Stimulated activated CD8-positive, alpha-beta memory T cell treated with anti-CD3 and anti-CD28 coated beads, Interleukin-7, amount 100 ng/mL, for 1 hour (primary cell): ENCODE measurements around the gene KRTCAP2.
"Not testable (repeated sequence)": the region's sequence is repeated elsewhere in the genome, so short reads cannot be mapped to it uniquely, and the experiment has no call there.

ENCODE experiments used
- DNase-seq, 2 donors: peaks; one replicate each; pipeline ENCODE4 v3.0.0-alpha.2; 2020; ENCODE audit warnings: low read depth in 2 of 2

Gene KRTCAP2

DNA sequence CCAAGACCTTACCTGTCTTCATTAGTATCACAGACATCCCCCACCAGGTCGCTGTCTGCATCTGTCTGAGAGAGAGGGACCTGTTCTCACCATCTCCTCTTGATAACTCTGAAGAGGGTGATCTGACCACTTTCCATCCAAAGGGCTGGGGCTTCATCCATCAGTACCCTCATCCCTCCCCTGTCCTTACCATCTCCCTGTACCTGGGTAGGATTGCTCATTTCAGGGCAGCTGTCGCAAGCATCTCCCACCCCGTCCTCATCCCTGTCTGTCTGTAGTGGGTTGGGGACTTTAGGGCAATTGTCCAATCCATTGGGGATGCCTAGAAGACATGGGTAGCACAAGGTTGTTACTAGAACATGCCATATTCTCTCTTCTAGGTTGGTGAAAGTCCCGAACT lies 26.7 kb upstream of the KRTCAP2 start:
- DNase-seq, result no peak

DNA sequence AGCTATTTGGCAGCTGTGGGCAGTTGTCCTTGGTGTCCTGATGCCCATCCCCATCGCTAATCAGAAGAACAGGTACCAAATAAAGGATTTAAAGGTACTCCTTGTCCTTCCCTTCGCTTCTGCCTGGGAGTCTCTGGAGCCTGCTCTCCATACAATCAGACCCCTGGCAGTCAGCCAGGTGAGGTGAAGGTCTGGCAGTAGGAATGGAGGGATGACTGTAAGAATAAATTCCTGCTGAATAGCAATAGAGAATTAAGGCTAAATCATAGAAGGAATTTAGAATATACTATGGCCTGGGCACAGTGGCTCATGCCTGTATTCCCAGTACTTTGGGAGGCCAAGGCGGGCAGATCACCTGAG lies 25.4 kb upstream of the KRTCAP2 start:
- no peak for DNase-seq

DNA sequence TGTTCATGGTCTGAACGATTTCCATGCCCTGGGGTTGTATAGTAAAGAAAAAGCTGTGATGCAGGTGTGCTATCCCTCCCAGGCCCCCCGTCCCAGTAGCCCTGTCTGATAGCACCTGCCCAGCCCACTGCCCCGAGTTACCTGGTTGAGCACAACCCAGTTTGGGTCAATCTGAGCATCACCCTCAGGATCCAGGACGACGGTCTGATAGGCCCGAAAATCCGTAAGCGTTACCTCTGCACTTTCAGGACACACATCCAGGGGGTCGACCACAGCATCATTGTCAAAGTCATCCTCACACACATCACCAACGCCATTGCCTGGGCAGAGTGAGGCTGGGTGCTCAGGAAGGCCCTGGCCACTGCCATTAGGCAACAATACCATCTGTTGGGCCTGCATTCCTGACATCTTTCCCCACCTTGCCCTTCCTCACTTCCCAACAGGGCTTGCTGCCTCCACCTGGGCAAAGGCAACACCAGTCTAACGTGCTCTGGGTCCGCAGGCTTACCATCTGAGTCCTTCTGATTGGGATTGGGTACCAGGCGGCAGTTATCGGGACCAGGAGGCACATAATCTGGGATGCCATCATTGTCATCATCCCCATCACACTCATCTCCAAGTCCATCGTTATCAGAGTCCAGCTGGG lies 24.9 kb upstream of the KRTCAP2 start:
- DNase-seq, result no peak

DNA sequence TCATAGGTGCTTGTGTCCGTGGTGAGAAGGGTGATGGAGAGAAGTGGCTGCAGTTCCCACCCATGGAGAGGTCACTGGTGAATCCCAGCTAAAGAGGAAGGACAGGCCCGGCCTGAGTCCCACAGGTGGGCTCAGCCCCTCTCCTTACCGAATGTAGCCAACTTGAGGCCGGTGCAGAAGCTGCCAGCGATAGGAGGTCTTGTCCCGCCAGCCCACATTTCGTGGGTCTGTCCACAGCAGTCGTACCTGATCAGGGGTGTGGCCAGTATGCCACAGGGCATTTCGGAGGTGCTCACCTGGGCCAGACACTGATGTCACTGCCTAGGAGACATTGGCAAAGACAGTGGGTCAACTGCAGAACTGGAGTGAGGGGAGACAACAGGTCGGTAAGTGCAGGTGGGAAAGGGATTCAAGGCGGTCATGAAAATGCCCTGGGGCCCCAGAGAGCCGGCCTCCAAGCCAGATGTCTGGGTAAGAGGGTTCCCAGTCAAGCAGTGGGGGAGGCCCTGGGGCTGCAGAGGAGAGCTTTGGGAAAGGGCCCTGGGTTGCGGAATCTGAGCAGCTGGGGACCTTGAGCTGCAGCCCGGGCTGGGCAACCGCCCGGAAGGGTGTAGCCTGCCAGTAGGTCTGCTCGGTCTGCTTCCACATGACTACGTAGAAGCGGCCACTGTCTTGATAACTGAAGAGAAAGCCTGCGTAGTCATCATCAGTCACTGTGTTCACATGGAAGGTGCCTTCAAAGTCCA lies 24.0 kb upstream of the KRTCAP2 start:
- DNase-seq, result no peak

DNA sequence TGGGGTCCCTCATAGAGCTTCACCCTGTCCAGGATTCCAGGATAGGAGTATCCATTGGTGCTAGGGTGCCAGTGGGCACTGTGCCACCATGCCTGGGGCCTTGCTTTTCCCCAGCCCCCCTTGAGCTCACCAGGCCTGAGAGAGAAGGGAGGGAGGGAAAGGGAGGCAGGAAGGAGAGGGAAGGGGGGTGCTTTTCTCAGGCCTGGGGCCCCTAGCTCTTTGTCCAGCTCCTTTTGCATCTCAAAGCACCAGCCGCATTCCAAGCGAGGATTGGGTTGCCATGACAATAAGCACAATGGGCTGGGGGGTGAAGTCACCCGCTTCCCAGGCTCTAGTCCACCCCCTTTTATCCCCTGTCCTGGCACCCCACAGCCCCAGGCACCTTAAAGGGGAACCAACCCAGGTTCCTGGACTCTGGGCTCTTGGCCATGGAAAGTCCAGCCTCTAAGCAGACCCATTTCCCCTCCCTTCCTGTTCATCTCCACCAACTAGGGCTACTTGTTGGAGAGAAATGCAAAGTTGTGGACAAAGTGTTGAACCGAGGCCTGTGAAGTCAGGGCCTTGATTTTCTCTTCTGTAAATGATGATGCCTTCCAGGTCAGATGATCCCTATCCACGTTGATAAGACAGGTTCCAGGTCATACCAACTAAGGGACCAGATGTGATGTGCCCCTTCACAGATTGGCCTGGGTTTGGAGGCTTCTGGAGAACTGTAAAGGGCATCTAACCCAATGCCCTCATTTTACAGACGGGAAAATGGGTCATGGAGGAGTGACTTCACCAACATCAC lies 23.2 kb upstream of the KRTCAP2 start:
- DNase-seq, result no peak

DNA sequence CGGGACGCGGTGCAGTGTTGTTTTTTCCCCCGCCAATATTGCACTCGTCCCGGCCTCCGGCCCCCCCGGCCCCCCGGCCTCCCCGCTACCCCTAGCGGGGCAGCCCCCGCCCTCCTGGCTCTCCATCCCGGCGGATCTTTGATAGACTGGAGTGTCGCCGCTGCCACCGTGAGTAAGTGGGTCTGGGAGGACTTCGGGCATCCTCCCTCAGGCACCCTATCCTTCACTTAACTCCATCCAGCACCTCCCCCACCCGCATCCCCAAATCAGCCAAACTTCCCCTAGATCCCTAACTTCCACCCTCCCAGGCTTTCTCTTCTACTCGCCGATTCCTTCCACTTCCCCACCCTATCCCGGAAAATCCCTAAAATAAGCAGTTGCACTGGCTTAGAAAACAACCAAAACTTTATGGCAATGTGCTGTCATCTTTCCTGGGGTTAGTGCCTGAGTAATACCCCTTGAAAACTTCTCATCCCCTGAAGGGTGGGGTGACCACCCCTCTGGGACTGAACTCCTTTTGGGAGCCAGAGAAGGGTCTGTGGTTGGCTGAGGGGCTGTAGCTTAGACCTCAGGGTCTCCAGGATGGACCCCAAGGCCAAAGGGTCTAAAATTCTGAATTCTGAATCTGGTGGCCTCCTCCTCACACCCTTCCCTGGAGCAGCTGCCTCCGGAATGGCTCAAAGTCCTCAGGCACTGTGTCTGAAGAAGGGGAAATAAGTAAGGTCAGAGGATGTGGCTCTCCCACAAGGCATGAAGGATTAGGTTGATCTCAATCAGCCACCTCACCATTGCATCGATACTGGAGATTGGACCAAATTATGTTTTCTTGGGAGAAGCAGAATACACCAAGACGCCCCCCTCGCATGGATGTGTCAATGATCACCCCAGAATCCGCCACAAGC lies 22.3 kb upstream of the KRTCAP2 start:
- no peak for DNase-seq

DNA sequence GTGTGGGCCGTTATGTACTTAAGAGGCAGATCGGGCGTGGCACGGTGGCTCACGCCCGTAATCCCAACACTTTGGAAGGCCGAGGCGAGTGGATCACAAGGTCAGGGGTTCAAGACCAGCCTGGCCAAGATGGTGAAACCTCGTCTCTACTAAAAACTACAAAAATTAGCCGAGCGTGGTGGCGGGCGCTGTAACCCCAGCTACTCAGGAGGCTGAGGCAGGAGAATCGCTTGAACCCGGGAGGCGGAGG lies 20.8 kb upstream of the KRTCAP2 start:
- DNase-seq, result not testable (repeated sequence)

DNA sequence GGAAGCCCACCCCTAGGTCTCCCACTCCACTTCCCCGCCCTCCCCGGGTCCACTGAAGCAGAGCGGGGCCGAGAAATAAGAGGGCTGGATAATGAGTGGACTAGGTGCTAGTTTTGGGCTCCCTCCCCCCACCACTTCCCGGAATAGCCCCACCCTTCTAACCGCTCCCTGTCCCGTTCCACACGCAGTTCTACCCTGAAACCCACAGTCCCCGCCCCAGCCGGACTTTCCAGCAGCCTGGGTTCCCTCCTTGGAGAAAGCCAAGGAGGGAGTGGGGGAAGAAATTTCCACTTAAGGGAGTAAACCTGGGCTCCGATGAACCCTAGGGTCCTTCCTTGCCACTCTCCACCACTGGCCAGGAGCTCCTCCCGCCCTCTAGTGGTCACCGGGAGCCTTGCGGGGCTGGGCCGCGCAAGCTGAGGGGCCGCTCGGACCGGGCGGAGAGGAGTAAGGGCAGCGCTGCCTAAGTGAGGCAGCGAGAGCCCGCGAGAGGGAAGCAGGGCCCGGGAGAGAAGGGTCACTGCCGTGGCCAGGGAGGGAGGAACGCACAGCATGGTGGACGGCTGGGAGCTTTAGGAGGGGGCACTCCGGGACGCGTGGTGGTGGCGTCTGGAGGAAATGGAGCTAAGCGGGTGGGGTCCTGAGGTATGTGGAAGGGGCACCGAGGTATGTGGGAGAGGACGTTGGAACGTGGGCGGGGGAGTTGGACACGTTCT lies 20.3 kb upstream of the KRTCAP2 start:
- peak; percentile 31 to 49 for DNase-seq

DNA sequence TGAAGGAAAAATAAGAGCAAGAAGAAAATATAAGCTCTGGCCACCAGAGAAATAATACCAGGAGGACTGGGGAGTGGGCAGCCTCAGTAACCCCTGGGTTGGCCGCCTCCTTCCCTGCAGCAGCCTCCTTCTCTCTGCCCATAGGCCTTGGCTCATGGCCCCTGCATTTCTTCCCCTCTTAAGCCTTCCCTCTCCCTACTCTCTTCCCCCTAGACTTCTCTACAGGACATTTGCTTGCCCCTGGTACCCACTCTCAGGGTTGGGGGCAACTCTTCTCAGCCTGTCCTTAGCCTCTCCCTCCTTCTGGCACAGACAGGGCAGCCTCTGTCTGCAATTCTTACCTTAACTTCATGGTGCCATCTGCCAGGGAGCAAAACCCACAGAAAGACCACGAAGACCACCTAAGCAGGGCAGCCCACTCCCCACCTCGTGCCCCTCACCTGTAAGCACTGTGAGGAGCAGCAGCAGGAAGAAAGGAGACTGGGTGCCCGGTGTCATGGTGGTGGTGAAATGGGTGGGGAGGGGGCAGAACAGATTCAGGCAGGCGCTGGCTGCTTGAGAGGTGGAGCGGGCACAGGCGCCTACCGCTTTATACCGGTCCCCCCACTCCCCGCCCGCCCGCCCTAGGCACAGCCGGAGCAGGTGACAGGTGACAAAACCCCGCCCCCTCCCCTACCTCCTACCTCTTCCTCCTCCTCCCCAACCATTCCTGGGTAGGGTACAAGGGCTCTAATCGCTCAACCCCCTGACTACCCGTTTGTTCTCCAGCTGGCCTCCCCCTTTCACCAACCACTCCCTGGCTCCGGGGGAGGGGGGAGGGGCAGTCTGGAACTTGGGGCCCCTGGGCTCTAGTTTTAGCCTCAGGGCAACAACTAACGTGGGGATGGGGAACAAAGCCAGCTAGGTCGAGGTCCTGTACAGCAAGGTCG lies 19.5 kb upstream of the KRTCAP2 start:
- DNase-seq, result no peak

DNA sequence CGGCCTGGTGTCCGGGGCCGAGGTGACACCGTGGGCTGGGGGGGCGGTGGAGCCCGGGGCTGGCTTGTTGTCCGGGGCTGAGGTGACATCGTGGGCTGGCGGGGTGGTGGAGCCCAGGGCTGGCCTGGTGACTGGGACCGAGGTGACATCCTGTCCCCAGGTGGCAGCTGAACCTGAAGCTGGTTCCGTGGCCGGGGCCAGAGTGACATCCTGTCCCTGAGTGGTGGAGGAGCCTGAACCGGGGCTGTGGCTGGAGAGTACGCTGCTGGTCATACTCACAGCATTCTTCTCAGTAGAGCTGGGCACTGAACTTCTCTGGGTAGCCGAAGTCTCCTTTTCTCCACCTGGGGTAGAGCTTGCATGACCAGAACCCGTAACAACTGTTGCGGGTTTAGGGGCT lies 18.8 kb upstream of the KRTCAP2 start:
- no peak for DNase-seq

DNA sequence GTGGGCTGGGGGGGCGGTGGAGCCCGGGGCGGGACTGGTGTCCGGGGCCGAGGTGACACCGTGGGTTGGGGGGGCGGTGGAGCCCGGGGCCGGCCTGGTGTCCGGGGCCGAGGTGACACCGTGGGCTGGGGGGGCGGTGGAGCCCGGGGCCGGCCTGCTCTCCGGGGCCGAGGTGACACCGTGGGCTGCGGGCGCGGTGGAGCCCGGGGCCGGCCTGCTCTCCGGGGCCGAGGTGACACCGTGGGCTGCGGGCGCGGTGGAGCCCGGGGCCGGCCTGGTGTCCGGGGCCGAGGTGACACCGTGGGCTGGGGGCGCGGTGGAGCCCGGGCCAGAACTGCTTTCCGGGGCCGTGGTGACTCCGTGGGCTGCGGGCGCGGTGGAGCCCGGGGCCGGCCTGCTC lies 16.8 kb upstream of the KRTCAP2 start:
- DNase-seq, result not testable (repeated sequence)

DNA sequence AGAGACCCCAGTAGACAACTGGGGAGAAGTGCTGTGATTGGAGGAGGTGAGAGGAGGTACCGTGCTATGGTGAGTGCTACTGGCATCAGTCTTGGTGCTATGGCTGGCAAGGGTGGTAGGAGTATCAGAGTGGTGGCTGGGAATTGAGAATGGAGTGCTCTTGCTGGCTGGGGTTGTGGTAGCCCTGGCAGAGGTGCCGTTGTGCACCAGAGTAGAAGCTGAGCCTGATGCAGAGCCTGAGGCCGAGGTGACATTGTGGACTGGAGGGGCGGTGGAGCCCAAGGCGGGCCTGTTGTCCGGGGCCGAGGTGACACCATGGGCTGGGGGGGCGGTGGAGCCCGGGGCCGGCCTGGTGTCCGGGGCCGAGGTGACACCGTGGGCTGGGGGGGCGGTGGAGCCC lies 15.2 kb upstream of the KRTCAP2 start:
- DNase-seq, result no peak

DNA sequence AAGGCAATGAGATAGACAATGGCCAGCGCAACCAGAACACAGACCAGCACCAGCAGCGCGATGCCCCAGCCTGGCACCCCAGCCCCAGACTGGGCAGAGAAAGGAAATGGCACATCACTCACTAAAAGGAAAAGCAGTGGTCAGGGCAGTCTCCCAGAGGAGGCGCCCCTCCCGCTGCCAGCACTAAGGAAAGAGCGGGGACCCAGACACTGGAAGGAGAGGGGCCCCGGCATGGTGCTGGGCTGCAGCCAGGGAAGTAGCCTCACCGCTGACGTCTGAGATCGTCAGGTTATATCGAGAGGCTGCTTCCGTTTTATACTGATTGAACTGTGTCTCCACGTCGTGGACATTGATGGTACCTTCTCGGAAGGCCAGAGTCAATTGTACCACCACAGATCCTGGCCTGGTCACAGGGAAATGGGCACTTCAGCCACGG lies 14.4 kb upstream of the KRTCAP2 start:
- DNase-seq, result no peak

DNA sequence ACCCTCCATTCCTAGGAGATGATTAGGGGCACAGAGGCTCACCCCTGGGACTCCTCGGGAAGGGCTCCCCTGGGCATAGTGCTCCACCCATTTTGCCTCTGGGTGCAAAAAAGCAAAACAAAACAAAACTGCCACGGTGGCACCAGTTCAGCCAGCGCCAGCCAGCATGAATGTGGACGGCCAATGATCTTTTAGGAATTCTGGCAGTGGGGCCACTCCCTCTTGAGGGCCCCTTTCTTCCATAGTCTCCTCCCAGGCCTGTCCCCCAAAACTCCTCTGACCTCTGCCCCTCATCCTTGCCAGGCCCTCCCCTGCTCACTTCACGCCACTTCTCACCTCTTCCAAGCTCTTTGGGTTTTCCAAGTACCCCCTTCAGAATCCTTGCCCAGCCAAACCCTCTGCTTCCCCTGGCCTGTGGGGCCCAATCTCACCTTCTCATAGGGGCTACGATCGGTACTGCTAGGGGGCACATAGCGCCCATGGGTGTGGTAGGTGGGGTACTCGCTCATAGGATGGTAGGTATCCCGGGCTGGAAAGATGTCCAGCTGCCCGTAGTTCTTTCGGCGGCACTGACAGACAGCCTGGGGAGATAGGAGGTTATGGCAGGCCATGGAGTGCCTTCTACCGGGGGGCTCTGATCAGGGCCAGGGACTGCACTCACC lies 13.8 kb upstream of the KRTCAP2 start:
- DNase-seq, result no peak

DNA sequence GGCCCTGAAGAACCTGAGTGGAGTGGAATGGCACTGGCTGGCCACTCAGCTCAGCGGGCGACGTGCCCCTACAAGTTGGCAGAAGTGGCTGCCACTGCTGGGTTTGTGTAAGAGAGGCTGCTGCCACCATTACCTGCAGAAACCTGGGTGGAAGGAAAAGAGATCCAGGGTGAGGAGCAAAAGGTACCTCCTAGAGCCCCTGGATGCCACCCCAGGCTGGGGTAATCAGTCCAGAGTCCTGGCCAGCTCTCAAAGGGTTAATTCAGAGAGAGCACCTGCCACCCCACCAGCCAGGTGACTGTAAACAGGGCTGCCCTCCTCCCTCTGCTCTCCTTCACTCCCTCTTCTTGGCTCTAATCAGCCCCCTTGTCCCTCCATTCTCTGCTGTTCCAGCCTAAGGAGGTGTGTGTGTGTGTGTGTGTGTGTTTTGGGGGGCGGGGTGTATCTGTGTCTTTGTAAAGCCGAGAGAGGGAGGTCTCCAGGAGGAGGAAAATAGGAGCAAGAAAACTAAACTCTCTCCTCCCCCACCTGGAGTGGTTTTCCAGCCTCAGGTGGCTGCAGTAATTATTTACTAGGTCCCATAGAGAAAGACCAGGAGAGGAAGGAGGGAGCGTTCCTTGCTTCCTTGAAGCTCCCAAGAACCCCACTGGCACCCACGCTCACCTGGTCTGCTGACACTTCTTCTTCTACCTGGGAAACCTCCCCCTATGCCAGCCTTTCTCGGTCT lies 13.1 kb upstream of the KRTCAP2 start:
- no peak for DNase-seq

DNA sequence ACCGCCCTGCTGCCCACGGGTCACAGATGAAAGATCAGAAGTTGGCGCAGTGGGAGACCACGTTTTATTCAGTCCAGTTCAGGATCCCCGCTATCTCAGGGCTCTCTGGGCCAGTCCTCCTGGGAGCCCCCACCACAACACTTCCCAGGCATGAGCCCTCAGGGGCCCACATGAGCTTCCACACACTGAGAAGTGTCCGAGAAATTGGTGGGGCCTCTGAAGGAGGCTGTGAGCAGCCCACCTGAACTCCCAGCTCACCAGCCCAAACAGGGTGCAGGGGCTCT lies 12.6 kb upstream of the KRTCAP2 start:
- no peak for DNase-seq

DNA sequence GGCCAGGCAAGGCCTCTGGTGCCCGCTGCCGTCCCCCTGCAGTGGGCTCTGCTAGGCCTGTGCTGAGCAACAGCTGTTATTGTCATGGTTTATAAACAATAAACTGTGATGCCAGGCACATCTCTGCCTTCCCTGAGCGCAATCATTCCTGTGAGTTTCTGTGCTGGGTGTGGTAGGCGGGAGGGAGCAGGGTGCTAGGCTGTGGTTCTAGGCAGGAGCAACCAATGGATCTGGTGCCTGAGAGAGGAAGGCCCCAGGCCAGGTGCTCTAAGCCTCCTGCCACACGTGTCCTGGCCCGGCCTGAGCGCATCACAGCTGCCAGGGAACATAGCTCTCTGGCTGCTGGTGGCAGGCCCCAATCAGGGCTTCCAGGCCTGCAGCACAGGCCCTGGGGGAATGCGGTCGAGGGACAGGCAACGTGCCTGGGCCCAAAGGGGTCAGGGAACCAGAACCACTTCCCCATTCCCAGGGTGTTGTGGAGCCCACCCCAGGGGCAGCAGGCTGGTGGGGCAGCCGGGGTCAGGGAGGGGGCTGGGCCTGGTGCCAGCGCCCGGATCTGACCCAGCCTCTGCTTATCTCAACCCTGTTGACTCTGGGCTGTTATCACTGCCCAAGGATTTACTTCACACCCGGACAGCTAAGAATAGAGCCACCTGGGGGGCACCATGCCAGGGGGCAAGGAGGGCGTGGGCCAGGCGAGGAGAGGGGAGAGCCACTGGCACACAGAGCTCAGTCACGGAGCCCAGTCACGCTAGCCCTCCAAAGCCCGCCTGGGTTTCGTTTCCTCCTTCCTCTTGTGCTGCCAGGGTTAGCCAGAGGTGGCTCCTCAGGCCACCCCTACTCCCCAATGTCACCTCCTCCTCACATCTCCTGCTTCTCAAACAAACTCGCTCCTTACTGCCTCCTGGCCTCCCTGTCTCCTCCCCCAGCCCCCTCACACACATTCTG lies 12.0 kb upstream of the KRTCAP2 start:
- DNase-seq, result no peak

DNA sequence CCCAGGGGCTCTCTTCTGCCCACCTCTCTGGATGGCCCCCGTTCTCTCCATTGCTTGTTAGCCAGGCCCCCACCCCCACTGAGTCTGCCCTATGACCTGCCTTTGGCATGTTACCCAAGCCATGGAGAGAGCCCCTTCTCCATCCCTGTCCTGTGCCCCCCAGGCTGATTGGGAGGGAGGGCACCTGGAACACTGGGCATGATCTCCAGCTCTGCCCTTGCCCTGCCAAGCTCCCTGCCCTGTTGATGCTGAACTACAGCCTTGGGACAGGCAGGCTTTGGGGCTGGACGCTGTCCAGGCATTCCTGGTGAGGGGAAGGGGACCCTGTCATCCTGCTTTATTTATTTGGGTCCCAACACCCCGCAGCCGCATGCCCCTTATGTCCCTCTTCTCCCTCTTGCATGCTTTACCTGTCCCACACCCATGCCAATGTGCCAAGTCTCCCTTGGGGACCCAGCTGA lies 11.3 kb upstream of the KRTCAP2 start:
- DNase-seq, result no peak
